Measurements from ENCODE around the gene SHLD1. TPM values are rescaled to one million over a fixed set of nuclear protein-coding genes. Genes with fewer than 3 reads are reported as not detected.
A peak's percentile ranks its signal among the peaks of the same experiment; 100 is the strongest.

SHLD1 gene
- total RNA-seq, 1 donor from 2014 or later = 4.1 TPM

DNA sequence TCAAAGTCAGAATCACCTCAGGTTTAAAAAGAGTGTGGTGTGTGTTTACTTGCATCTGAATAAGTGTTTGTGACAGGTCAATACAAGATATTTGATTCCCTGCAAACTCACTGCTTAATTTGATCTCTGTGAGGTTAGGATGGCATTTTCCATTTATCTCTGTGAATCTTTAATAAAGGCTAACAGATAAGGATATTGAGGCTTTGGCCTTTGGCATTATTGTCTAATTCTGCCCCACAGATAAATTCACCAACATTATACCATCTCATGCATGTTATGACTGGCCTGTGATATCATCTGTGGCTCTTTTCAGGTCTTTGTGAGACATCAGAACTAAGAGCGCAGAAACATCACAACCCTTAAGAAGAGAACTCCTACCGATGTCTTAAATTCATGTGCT is 115.4 kb downstream of the SHLD1 start:
- Mint-ChIP-seq H3K27me3 (ENCODE audit: unreplicated experiment) (no peaks in the 10 kb centered on the region), H3K4me3 (ENCODE audit: unreplicated experiment) (no peak overlapping the region), H3K4me1 (ENCODE audit: unreplicated experiment) (peaks cover 12% of the 10 kb centered on the region), H3K27ac (ENCODE audit: unreplicated experiment) (no peak overlapping the region), H3K36me3 (ENCODE audit: unreplicated experiment) (no peaks in the 10 kb centered on the region), H3K9me3 (ENCODE audit: unreplicated experiment) (no peaks in the 10 kb centered on the region)
- no peak for DNase-seq (ENCODE audit: extremely low spot score, unreplicated experiment)
- no peak for TF ChIP-seq CTCF (IDR thresholded peaks at IDR 0.05)

DNA sequence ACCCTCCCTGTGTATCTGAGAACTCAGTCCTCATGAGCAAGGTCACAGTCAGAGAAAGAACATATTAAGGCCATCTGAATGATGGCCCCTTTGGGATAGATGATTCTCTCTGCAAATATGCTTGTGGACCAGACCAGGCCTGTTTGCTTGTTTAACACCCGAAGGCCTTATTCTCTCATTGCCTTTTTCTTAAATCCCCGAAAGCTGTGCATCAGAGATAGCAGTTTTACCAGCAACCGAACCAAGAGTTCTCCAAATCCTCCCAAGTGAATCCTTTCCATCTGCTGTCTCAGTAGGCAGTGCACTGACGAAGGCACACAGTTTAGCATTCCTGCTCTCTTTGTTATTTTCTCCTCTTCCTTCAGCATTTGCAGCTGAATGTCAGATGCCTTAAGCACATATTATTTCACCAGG is 120.4 kb downstream of the SHLD1 start:
- Mint-ChIP-seq H3K27ac (ENCODE audit: unreplicated experiment) (no peak overlapping the region), H3K4me1 (ENCODE audit: unreplicated experiment) (no peaks in the 10 kb centered on the region), H3K9me3 (ENCODE audit: unreplicated experiment) (no peaks in the 10 kb centered on the region), H3K36me3 (ENCODE audit: unreplicated experiment) (no peaks in the 10 kb centered on the region), H3K4me3 (ENCODE audit: unreplicated experiment) (no peak overlapping the region), H3K27me3 (ENCODE audit: unreplicated experiment) (peaks cover 10% of the 10 kb centered on the region)
- no peak for TF ChIP-seq CTCF (IDR thresholded peaks at IDR 0.05)
- DNase-seq (ENCODE audit: extremely low spot score, unreplicated experiment) = no peak

GRCh38 chr20:5871459-5872410 is 121.5 kb downstream of the SHLD1 start:
- H3K36me3 Mint-ChIP-seq (ENCODE audit: unreplicated experiment) = no peaks in the 10 kb centered on the region
- peaks cover 10% of the 10 kb centered on the region for H3K27me3 Mint-ChIP-seq (ENCODE audit: unreplicated experiment)
- H3K4me3 Mint-ChIP-seq (ENCODE audit: unreplicated experiment) = no peak overlapping the region
- no peak for DNase-seq (ENCODE audit: extremely low spot score, unreplicated experiment)
- no peak overlapping the region for H3K27ac Mint-ChIP-seq (ENCODE audit: unreplicated experiment)
- no peaks in the 10 kb centered on the region for H3K4me1 Mint-ChIP-seq (ENCODE audit: unreplicated experiment)
- TF ChIP-seq CTCF (IDR thresholded peaks at IDR 0.05) = no peak
- no peaks in the 10 kb centered on the region for H3K9me3 Mint-ChIP-seq (ENCODE audit: unreplicated experiment)

GRCh38 chr20:5877128-5877527 is 126.9 kb downstream of the SHLD1 start:
- no peak for DNase-seq (ENCODE audit: extremely low spot score, unreplicated experiment)
- H3K9me3 Mint-ChIP-seq (ENCODE audit: unreplicated experiment) = no peaks in the 10 kb centered on the region
- no peak for TF ChIP-seq CTCF (IDR thresholded peaks at IDR 0.05)
- no peak overlapping the region for H3K4me3 Mint-ChIP-seq (ENCODE audit: unreplicated experiment)
- H3K27ac Mint-ChIP-seq (ENCODE audit: unreplicated experiment) = no peak overlapping the region
- peaks cover 6% of the 10 kb centered on the region for H3K4me1 Mint-ChIP-seq (ENCODE audit: unreplicated experiment)
- peaks cover 20% of the 10 kb centered on the region for H3K27me3 Mint-ChIP-seq (ENCODE audit: unreplicated experiment)
- H3K36me3 Mint-ChIP-seq (ENCODE audit: unreplicated experiment) = no peaks in the 10 kb centered on the region

GRCh38 chr20:5880326-5880725 is 130.1 kb downstream of the SHLD1 start:
- no peaks in the 10 kb centered on the region for H3K36me3 Mint-ChIP-seq (ENCODE audit: unreplicated experiment)
- no peak overlapping the region for H3K4me3 Mint-ChIP-seq (ENCODE audit: unreplicated experiment)
- peak; percentile 4 for DNase-seq (ENCODE audit: extremely low spot score, unreplicated experiment)
- H3K4me1 Mint-ChIP-seq (ENCODE audit: unreplicated experiment) = peaks cover 6% of the 10 kb centered on the region
- peaks cover 23% of the 10 kb centered on the region for H3K27me3 Mint-ChIP-seq (ENCODE audit: unreplicated experiment)
- no peaks in the 10 kb centered on the region for H3K9me3 Mint-ChIP-seq (ENCODE audit: unreplicated experiment)
- TF ChIP-seq CTCF (IDR thresholded peaks at IDR 0.05) = no peak
- no peak overlapping the region for H3K27ac Mint-ChIP-seq (ENCODE audit: unreplicated experiment)
